Epithelial cell of esophagus (primary cell): ENCODE measurements around the gene HSD11B2.

Experiments
- DNase-seq: peaks from one replicate; pipeline ENCODE4 v3.0.0; 2010; ENCODE audit warnings: low read depth
- H3K4me3 ChIP-seq: 2 replicates; pipeline ENCODE4 v1.5.1; 2011; ENCODE audit warnings: mild to moderate bottlenecking, low read length, control low read depth
- TF ChIP-seq, protein P1 (sequence below): IDR thresholded peaks from 2 replicates; pipeline ENCODE4 v1.5.1; 2011; ENCODE audit warnings: low read depth, mild to moderate bottlenecking, low read length, control low read depth, inconsistent platforms; ENCODE audit not compliant: insufficient read depth; ENCODE audit errors: missing control alignments

HSD11B2 gene

DNA sequence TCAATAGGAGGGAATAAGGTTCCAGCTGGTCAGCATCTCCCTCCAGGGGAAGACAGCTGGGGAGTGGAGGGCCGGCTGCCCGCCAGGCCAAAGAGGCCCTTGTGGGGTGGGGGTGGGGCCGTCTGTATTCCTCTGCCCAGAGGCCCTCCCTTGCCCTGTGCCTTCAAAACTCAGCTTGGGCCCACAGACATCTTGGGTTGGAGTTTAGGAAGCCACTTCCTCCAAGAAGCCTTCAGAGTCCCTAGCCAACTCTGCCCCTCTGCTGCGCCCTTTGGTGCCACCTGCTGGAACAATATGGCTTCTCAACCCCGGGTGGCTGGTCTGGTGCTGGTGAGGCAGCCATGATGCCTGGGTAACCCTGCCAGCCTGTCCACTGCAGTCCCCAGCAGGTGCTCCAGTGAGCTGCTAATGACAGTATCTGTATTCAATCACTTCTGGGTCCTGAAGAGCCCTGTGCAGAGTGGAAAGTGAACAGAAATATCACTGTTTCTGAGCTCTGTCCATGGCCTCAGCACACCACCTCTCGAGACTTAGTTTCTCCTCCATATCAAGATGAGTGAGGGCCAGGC is 16.7 kb downstream of the HSD11B2 start:
- no peak overlapping the region for H3K4me3 ChIP-seq
- TF ChIP-seq, protein P1, sequence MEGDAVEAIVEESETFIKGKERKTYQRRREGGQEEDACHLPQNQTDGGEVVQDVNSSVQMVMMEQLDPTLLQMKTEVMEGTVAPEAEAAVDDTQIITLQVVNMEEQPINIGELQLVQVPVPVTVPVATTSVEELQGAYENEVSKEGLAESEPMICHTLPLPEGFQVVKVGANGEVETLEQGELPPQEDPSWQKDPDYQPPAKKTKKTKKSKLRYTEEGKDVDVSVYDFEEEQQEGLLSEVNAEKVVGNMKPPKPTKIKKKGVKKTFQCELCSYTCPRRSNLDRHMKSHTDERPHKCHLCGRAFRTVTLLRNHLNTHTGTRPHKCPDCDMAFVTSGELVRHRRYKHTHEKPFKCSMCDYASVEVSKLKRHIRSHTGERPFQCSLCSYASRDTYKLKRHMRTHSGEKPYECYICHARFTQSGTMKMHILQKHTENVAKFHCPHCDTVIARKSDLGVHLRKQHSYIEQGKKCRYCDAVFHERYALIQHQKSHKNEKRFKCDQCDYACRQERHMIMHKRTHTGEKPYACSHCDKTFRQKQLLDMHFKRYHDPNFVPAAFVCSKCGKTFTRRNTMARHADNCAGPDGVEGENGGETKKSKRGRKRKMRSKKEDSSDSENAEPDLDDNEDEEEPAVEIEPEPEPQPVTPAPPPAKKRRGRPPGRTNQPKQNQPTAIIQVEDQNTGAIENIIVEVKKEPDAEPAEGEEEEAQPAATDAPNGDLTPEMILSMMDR: peak; percentile 53
- peak; percentile 30 for DNase-seq

DNA sequence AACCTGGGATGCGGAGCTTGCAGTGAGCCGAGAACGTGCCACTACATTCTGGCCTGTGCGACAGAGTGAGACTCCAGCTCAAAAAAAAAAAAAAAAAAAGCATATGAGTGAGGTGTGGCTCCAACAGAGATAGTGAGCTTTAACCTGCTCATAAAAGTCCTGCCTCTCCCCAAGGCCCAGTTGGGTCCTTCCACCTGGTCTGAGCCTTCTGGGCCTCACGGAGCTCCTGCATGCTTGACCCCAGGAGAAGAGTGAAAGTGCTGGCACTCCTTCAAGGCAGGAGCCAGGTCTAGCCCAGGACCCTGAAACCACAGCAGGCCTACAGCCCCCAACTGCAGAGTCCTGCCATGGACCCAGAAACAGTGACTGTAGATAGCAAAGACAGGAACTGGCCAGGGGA is 17.7 kb downstream of the HSD11B2 start:
- H3K4me3 ChIP-seq: no peak overlapping the region
- no peak for DNase-seq
- TF ChIP-seq, protein P1: no peak

DNA sequence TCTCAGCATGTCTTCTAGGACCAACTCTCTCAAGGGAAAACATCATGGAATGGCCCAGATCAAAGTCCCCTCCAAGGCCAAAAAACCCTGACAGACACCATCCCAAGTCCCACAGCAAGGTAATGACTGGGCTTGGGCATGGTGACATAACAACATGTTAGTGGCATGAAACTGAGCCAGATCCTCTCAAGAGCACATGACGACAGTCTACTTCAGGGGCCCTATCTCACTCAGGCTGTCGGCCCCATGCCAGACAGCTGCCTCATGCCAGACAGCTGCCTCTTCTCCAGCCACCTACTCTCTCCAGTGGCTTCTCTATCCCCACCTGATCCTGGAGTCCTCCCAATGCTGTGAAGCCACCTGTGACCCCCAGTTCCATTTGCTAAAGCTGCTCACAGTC is 18.4 kb downstream of the HSD11B2 start:
- DNase-seq: no peak
- H3K4me3 ChIP-seq: no peak overlapping the region
- TF ChIP-seq, protein P1: no peak

DNA sequence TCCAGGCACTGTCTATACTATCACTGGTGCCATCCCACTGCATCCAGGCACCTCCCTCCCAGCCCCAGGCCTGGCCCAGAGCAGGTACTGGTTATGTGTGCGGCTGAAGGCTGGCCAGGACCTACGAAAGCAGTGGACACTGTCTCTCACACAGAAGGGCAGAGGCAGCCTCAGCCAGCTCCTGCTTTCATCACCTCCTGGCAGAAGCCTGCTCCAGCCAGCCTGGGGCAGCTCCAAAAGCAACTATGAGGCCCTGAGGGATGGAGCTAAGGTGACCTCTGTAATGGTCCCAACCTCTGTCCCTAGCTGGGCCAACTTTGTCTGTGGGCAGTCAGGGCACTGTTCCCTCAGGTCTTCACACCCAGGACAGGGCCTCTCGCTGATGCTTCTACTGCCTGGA is 18.8 kb downstream of the HSD11B2 start:
- TF ChIP-seq, protein P1: no peak
- no peak for DNase-seq

DNA sequence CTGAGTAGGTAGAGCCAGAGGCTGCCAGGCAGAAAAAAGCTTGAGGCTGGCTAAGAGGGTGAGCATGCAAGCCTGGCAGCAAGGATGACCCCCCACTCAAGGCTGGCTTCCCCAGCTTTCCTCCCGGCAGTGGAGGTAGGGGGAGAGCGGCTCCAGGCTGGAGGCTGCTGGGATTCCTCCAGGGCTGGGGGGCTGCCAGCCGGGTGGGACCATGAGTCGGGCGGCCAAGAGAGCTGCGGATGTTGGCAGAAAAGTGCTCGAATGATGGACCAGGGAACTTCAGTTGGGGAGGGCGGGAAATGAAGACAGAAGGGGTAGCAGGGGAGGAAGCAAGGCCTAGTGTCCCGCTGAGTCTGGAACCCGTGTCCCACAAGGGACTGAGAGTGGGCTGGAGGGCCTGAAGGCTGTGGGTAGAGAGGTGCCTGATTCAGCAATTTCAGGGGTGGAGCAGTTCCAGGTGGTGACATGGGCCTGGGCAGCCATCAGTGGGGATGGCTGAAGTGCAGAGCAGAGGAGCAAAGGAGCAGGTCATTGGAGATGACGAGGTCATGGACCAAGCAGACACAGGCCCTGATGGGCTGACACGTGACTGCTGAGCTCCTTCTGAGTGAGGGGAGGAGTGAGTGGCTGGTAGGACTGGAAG is 20.3 kb downstream of the HSD11B2 start:
- DNase-seq: no peak
- no peak overlapping the region for H3K4me3 ChIP-seq
- TF ChIP-seq, protein P1: no peak

More for the DNA sequence above, 18.8 kb downstream of the HSD11B2 start:
- H3K4me3 ChIP-seq: no peak overlapping the region

DNA sequence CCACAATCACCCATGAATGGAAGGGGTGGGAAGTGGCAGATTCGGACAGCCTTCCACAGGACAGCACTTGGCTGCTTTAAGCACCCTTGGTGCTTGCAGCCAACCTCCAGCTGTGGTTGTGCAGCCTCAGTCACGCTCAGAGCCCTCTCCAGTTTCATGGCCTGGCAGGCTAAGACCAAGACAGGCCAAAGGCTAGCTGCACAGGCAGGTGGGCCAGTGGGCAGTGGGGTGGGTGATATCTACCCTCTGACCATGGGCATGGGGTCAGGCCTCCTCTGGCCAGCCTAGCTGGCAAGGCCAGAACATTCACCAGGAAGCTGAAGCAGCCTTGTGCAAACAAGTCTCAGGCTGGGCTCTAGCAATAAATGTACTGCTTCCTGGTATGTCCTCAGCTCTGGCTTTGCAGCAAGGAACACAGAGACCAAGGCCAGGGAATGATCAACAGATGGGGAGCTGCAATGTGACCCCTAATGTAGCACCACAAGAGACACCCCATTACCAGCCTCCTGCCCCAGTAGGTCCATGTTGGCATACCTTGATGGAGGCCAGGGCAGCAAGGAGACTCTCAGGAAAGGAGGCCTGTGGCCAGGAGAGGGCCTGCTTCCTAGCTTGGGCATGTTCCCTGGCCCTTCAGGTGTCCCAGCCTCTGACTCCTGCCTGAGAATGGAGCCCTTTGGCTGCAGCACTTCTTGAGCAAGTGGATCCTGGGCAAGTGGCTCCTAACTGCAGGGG is 20.9 kb downstream of the HSD11B2 start:
- H3K4me3 ChIP-seq: no peak overlapping the region
- TF ChIP-seq, protein P1: no peak

More for the DNA sequence above, 20.9 kb downstream of the HSD11B2 start:
- DNase-seq: no peak
